LHCN-M2 (cell line): ENCODE results near the gene ALOX5. TPM values are rescaled to one million over a fixed set of nuclear protein-coding genes. Genes with fewer than 3 reads are reported as not detected.
"Not testable (repeated sequence)": the region's sequence is repeated elsewhere in the genome, so short reads cannot be mapped to it uniquely, and the experiment has no call there.

Experiments used
- DNase-seq: peaks from one replicate; pipeline ENCODE4 v3.0.0-alpha.2; 2012; ENCODE audit warnings: low read depth
- polyA plus RNA-seq: library from polyadenylated mRNA; unstranded; fragments of >200 nt; gene quantifications from one replicate; pipeline ENCODE4 v1.2.1, GENCODE V29; 2012; ENCODE audit warnings: missing spikeins
- total RNA-seq: library from RNA; depleted of rRNA; stranded (reverse); fragments of >200 nt; gene quantifications from 2 replicates; pipeline ENCODE4 v1.2.3, GENCODE V29; 2014; rRNA removed

Gene ALOX5
- total RNA-seq, result not detected in 2 replicates
- not detected for polyA plus RNA-seq

DNA sequence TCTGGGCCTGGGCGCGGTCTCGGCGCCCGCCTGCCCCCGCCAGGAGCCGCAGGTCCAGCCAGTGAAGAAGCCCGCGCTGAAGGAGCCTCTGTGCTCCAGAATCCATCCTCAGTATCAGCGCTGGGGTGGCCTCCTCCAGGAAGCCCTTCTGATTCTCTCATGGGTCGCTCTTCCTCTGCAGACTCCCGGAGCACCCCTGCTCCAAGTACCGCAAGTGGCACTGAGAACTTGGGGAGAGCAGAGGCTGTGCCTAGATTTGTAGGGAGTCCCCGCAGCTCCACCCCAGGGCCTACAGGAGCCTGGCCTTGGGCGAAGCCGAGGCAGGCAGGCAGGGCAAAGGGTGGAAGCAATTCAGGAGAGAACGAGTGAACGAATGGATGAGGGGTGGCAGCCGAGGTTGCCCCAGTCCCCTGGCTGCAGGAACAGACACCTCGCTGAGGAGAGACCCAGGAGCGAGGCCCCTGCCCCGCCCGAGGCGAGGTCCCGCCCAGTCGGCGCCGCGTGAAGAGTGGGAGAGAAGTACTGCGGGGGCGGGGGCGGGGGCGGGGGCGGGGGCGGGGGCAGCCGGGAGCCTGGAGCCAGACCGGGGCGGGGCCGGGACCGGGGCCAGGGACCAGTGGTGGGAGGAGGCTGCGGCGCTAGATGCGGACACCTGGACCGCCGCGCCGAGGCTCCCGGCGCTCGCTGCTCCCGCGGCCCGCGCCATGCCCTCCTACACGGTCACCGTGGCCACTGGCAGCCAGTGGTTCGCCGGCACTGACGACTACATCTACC lies at the start of gene ALOX5:
ALOX5 (plus strand) TSS at position 641 of the 774 bp plus-strand sequence; CDS start at position 705, 64 bp downstream.
- no peak for DNase-seq

DNA sequence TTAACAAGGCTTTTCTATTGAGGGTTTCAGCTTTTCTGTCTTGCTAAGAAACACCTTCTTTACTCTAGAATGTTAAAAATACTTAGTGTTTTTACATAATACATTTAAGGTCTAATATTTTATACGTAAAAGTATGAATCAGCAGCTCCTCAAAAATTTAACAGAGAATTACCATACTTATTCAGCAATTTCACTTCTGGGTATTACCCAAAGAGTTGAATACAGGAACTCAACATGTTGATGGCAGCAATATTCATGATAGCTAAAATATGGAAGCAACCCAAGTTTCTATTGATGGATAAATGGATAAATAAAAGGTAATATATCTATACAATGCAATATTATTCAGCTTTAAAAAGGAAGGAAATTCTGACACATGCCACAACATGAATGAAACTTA lies 48.9 kb upstream of the ALOX5 start:
- DNase-seq, result no peak

DNA sequence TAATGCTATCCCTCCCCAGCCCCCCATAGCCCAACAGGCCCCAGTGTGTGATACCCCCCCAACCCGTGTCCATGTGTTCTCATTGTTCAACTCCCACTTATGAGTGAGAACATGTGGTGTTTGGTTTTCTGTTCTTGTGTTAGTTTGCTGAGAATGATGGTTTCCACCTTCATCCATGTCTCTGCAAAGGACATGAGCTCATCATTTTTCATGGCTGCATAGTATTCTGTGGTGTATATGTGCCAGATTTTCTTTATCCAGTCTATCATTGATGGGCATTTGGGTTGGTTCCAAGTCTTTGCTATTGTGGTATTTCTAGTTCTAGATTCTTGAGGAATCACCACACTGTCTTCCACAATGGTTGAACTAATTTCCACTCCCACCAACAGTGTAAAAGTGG lies 47.2 kb upstream of the ALOX5 start:
- DNase-seq, result not testable (repeated sequence)

GRCh38 chr10:45331824-45332223 lies 42.2 kb upstream of the ALOX5 start:
- DNase-seq, result not testable (repeated sequence)

DNA sequence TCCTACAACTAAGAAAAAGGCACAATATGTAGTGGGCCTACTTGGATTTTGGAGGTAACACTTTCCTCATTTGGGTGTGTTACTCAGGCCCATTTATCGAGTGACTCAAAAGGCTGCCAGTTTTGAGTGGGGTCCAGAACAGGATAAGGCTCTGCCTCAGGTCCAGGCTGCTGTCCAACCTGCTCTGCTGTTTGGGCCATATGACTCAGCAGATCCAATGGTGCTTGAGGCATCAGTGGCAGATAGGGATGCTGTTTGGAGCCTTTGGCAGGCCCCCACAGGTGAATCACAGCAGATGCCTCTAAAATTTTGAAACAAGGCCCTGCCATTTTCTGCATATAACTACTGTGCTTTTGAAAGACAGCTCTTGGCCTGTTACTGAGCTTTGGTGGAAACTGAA lies 34.1 kb upstream of the ALOX5 start:
- DNase-seq, result no peak

DNA sequence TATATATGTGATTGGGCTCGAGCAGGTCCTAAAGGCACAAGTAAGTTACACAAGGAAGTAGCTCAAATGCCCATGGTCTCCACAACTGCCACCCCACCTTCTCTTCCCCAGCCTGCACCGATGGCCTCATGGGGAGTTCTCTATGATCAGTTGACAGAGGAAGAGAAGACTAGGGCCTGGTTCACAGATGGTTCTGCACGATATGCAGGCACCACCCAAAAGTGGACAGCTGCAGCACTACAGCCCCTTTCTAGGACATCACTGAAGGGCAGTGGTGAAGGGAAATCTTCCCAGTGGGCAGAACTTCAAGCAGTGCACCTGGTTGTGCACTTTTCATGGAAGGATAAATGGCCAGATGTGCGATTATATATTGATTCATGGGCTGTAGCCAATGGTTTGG lies 33.6 kb upstream of the ALOX5 start:
- not testable (repeated sequence) for DNase-seq

DNA sequence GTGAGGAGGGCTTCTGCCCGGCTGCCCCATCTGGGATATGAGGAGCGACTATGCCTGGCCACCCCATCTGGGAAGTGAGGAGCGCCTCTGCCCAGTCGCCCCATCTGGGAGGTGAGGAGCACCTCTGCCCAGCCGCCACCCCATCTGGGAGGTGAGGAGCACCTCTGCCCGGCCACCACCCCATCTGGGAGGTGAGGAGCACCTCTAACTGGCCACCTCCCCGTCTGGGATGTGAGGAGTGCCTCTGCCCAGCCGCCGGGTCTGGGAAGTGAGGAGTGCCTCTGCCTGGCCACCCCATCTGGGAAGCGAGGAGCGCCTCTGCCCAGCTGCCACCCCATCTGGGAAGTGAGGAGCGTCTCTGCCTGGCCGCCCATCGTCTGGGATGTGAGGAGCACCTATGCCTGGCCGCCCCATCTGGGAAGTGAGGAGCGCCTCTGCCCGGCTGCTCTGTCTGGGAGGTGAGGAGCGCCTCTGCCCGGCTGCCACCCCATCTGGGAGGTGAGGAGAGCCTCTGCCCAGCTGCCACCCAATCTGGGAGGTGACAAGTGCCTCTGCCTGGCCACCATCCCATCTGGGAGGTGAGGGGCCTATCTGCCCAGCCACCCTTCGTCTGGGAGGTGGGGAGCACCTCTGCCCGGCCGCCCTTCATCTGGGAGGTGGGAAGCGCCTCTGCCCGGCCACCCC lies 27.2 kb upstream of the ALOX5 start:
- DNase-seq, result not testable (repeated sequence)

- not testable (repeated sequence) for DNase-seq
Observed at GRCh38 chr10:45347464-45347863, 26.6 kb upstream of the ALOX5 start.

GRCh38 chr10:45348196-45348765 lies 25.7 kb upstream of the ALOX5 start:
- DNase-seq, result not testable (repeated sequence)

GRCh38 chr10:45353186-45353585 lies 20.8 kb upstream of the ALOX5 start:
- DNase-seq, result peak; percentile 49

DNA sequence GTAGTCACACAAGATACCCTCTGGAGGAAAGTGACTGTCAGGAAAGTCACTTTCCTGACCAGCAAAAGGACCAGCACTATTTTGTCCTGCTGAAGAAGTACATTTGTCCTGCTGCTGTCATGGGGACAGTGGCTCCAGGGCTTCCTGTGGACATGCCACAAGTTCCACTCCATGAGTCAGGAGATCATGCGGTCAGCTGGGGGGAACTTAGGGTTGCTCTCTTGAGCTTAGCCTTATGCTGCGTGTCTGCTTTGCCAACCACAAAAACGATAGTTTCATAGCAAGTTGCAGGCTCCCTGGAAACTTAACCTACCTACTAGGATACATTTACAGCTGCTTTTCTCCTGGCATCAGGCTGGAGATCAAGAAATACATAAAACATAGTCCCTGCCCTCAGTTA lies 19.8 kb upstream of the ALOX5 start:
- peak; percentile 78 for DNase-seq

GRCh38 chr10:45355494-45355893 lies 18.5 kb upstream of the ALOX5 start:
- no peak for DNase-seq

DNA sequence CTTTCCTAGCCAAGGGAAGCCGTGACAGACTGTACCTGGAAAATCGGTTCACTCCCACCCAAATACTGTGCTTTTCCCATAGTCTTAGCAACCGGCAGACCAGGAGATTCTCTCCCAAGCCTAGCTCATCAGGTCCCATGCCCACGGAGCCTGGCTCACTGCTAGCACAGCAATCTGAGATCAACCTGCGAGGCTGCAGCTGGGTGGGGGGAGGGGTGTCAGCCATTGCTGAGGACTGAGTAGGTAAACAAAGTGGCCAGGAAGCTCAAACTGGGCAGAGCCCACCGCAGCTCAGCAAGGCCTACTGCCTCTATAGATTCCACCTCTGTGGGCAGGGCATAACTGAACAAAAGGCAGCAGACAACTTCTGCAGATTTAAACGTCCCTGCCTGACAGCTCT lies 15.1 kb upstream of the ALOX5 start:
- DNase-seq, result not testable (repeated sequence)

GRCh38 chr10:45361983-45362799 lies 11.8 kb upstream of the ALOX5 start:
- DNase-seq, result not testable (repeated sequence)

GRCh38 chr10:45367643-45368042 lies 6.4 kb upstream of the ALOX5 start:
- DNase-seq, result not testable (repeated sequence)

DNA sequence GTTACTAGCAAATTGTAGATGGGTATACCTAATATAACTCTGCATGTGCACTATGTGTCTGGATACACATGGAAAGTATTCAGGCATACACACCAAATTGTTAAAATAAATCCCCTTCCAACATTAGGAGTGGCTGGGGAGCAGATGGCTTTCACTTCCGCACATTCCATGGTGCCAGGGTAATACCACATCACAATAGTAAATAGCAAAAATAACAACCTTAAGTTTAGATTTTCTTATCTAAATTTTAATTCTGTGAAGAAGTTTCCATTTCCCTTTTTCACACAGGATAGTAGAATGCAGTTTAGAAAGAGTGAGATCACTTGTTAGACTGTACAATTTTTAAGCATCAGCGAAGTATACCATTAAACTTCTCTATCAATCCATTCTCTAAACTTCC lies 5.8 kb upstream of the ALOX5 start:
- DNase-seq, result no peak

- no peak for DNase-seq
Observed at GRCh38 chr10:45370202-45370955, 3.6 kb upstream of the ALOX5 start.

DNA sequence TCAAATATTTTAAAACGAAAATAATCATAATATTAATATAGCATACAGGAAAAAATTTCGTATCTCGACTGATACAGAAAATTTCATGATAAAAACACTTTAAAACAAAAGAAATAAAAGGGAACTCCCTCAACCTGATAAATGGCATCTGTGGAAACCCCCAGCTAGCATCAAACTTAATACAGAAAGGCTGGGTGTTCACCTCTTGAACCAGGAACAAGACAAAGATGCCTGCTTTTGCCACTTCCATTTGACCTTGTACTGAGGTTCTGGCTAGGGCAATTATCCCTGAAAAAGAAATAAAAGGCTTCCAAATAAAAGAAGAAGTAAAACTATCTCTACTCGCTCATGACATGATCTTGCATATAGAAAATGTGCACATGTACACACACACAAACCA lies 2.5 kb upstream of the ALOX5 start:
- no peak for DNase-seq

DNA sequence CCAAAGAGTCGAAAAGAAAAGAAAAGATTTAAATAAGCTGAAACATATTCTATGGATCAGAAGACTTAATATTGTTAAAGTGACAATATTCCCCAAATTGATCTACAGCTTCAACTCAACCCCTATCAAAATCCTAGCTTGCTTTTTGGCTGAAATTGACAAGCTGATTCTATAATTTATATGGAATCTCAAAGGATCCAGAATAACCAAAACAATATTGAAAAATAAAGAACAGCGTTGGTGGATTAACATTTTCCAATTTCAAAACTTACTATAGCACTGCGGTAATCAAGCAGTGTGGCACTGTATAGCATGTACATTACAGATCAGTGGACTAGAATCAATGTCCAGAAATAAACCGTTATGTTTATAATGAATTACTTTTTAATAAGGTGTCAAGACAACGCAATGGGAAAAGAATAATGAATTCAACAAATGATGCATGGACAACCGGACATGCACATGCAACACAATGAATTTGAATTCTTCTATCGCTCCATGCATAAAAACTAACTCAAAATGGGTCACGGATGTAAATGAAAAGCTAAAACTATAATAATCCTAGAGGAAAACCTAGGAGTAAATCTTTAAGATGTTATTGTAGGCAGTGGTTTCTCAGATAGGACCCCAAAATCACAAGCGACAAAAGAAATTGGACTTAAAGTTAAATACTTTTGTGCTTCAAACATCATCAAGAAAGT lies 1.6 kb upstream of the ALOX5 start:
- DNase-seq, result no peak

GRCh38 chr10:45373003-45373575 lies 927 bp upstream of the ALOX5 start:
- DNase-seq, result no peak
